GM21390 (cell line): ENCODE data around the gene ENTPD8.
"Not testable (repeated sequence)": the region's sequence is repeated elsewhere in the genome, so short reads cannot be mapped to it uniquely, and the experiment has no call there.

Experiments used
- ATAC-seq: cut with Tn5 transposase; IDR thresholded peaks from one replicate; pipeline ENCODE4 v1.9.1; 2021; ENCODE audit not compliant: unreplicated experiment

ENTPD8 gene

DNA sequence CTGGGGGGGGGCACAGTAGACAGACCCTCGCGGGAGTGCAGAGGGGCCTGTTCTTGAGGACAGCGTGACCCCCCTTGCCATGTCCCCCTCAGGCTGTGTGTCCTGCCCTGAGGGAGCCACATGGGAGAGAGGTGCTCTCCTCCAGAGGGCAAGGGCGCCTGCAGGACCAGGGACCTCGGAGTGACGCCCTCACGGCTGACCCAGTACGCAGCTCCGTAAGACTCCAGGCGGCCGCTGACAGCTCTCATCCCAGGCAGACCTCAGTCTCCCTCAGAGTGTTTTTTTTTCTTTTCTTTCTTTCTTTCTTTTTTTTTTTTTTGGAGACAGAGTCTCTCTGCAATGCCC is 45.5 kb downstream of the ENTPD8 start:
- no peak for ATAC-seq

DNA sequence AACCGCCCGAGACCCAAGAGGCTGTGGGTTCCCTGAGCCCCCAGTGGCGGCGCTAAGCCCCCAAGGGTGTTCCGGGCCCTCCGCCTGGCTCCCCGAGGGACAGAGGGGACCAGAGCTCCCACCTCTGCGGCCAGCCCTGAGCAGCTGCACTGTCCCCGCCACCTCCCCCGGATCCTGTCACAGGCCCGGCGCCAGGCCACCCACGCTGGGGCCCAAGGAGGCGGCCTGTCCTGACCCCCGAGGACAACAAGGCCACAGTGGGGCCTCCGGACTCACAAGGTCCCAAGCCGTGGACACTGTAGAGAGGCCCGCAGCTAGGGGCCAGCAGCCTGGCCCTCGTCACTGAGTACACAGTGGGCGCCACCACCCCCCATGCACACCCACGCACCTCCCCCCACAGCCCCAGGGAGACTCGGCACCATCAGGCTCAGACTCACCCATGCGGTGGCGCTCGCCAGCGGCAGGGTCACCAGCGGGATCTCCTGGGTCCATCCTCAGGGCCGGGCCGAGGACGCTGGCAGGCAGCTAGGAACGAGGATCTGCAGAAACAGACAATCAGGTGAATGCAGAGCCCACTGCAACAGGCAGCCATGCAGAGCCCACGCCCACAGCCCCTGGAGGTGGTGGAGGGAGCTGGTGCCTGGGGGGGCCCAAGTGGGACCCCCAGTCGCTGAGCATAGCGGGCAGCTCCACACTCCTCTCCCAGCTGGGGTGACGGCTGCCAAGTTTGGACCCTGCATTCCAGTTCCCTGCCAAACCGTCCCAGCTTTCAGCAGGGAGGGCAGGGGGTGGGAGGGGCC is 46.1 kb downstream of the ENTPD8 start:
- no peak for ATAC-seq

DNA sequence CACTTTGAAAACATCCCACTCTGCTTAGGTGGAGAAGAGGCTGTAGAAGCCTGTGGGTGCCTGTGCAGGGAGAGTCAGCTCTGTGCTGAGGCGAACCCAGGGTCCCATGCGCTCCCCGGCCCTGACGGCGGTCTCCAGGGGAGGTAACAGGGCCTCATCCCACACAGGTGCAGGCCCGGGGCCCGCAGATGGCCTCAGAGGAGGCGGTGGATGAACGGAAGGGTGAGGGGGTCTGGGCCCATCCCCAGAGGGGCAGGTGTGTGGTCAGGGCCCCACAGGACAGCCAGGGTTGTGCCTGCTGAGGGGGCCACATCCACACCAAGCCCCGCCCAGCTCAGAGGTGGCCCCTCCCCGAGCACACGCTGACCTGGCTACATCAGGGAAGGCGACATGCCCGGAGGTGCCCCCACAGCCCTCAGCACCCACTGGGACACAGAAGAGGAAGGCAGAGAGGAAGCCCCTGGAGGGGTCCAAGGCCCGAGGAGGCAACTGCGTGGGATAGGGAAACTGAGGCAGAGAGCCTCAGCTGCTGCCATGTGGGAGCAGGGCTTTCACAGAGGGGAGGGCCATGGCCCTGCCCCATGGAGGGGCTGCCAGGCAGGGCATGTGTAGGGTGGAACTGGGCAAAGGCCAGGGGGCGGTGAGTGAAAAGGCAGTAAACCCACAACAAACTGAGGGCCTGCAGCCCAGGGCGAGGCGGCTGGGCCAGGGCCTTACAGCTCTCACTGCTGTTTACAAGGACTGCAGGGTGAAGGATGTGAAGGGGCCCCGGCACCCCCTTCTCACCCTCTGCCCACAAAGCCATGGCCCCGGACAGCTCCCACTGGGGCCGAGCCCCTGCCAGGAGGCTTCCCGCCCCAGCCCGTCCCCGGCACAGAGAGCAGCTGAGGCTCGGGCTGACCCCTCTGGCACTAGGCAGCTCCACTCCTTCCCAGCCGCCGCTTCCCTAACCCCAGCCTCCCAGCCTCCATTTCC is 47.7 kb downstream of the ENTPD8 start:
- ATAC-seq, result no peak

DNA sequence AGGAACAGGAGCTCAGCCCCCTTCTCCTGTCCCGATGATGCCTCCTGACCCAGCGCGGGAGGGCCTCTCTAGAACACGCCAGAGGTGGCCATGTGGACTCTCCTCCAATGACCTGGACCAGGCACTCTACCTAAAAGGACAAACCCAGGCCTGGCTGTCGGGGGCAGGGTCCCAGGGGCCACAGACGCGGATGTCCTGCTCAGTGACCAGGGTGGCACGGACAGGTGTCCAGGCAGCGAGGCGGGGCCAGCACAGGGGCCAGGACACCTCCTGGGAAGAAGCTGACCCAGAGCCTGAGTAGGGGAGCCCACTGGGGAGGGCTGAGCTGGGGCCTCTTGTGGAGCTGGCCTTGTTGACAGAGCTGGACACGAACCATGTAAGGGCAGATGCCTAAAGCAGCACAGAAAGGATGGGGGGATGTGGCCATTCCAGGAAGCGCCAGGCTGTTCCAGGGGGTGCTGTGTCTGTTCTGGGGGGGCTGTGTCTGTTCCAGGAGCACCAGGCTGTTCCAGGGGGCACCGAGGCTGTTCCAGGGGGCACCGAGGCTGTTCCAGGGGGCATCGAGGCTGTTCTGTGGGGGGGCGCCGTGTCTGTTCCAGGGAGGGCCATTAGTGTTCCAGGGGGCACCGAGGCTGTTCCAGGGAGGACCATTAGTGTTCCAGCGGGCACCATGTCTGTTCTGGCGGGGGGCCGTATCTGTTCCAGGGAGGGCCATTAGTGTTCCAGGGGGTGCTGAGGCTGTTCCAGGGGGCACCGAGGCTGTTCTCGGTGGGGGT is 48.7 kb downstream of the ENTPD8 start:
- no peak for ATAC-seq

DNA sequence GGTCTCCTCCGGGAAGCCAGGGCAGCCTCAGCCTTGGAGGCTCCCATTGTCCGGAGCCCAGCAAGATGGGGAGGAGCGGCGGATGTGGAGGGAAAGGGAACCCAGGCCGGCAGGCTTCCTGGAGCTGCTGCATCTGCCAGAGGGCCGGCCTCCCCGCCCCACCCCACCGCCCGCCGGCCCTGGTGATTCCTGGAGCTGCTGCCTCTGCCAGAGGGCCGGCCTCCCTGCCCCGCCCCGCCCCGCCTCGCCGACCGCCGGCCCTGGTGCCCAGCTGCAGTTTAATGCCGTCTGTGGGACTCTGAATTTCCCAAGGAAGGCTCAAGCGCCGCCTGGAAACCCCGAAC is 49.8 kb downstream of the ENTPD8 start:
- ATAC-seq, result no peak

DNA sequence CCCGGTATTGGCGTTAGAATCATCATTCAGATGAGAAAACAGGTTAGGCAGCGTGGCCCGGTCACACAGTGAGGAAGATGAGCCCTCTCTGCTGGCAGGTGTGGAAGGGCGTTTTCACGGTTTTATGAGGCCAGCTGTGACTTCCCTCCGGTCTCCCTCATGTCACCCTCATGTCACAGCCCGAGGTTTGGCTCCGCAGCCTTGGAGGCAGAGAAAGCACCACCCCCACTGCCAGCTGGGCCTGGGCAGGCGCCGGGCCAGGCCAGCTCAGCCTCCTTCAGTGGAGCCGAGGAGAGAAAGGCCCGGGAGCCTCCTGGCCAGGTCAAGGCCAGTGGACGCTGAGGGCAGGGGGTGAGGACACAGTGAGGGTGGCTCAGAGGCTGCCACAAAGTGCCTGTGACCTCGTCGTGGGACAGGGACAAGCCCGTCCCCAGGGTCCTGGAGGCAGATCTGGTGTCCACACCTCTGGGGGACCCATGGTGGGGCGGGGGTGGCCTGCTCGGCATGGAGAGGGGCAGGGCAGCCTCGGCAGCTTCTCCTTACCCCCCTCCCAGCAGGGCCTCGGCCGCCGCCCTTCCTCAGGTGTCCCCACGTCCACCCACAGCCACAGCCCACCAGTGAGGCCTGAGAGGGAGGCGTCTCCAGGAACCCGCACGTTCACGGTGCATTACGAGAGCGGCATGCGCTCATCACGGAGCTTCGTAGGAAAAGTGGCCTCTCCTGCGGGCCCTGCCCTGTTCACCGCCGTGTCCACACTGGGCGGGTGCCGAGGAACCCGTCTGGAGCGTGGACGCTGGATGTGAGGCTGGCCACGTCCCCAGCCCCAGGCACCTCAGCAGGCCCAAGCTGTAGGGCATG is 50.4 kb downstream of the ENTPD8 start:
- no peak for ATAC-seq

DNA sequence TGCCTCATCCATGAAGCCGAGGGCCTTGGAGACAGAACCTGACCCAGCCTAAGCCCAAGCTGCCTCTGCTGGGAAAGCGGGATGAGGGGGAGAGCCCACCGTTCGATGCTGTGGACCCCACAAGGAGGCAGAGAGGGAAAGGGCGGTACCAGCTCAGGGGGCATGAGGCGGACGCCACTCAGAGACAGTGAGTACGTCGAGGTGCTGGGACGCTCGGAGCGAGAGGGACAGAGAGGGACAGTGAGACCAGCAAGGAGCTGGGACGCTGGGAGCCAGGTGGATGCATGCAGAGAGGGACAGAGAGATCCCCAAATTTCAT is 51.8 kb downstream of the ENTPD8 start:
- no peak for ATAC-seq

DNA sequence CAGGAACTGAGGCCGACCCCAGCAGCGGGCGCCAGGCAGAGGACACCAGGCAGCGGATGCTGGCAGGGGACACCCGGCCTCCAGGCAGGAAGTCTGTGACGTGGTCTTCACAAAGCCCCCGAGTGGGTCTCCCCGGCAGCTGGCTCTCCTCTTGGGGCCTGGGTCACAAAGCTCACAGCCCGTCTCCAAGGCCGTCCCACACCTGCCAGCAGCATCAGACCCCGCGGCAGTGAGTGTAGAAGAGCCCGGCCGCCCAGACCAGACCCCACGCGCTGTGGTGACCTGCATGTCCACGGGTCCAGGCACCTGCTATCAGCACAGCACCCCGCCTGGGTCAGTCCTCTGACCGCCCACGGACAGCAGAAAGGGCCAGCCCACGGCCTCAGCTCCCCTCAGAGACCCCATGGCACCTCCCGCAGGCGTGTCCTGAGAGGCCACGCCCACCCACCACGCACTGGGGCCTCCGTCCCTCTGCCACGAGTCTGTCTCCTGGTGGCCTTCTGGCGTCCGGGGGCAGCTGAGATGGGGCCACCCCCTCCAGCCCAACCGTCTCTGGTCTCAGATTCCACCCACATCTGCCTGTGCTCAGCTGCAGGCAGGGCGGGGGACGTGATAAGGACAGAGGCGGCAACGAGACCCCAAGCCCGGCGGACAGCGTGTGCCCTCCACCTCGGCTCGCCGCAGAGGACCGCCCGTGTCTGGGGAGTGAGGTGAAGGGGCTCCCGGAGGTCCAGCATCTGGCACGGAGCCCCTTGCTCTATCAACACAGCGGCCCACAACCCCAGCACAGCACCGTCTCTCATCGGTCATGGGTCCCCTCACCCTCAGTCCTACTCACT is 52.3 kb downstream of the ENTPD8 start:
- no peak for ATAC-seq

DNA sequence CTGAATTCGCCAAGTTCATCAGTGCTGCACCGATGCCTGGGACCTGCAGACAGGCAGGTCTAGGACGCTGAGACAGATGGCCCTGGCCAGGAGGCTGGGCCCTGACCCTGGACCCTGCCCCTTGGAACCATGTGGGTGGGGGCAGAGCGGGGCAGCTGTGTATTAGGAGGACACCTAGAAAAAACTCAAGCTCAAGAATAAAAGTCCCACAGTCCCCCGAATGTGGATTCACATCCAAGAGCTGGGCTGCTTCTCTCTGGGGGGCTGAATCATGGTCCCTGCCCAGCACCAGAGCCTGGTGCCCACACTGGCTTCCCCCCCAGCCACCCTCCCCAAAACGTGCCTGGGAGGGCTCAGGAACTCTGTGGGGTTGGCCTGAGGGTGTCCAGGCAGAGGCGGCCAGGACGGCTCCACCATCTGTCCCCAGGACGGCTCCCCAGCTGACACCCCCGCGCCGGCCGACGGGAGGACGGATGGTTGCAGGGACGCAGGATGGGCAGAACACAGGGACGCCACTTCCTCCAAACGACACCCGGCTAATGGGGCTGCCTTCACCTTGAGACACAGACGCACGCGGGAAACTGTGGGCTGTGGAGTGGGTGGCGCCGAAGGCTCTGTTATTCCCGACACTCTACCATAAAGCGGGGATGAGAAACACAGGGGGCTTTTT is 53.1 kb downstream of the ENTPD8 start:
- no peak for ATAC-seq

DNA sequence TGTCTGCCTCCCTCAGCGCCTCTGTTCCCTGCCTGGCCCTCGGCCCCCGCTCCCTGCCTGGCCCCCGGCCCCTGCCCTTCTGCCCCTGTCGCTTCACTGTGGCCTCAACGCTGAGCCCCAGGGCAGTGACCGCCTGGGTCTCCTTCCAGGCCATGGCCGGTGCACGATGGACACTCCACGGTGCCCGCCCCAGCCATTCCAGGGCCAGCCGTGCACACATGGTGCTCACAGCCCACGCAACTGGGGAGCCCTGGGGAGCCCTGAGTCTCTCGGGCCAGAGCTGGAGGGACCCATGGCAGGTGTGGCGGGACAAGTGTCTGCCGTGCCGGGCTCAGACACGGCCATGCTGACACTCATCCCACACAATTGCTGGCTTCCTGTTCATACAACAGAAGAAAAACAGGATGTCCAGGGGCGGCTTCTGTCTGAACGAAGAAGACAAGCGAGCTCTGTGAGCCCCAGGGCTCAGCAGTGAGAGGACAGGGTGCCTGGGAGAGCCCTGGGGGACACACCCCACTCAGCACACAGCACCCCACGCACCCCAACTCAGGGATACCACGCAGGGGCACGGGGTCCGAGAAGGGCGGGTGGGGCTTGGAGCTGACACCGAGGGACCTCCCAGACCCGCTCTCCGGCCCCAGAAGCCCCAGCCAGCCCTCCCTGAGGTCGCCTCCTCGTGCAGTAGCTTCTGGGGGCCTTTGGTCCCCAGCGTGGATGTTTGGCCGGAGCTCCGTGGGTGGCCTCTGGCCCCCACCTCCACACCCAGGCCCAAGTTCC is 53.9 kb downstream of the ENTPD8 start:
- ATAC-seq, result no peak

DNA sequence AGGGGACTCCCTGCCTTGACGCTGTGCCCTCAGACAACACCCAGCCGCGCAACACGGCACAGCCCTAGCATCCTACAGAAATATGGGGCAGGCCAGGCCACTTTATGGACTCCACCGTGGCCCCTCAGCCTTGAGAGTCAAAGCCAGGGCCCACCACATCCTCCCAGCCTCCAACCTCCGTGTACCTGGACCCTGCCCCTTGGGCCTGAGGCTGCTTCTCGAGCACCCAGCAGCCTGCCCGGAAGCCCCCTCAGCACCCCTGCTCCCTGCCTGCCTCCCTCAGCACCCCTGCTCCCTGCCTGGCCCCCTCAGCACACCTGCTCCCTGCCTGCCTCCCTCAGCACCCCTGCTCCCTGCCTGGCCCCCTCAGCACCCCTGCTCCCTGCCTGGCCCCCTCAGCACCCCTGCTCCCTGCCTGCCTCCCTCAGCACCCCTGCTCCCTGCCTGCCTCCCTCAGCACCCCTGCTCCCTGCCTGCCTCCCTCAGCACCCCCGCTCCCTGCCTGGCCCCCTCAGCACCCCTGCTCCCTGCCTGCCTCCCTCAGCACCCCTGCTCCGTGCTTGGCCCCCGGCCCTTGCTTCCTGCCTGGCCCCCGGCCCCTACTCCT is 54.5 kb downstream of the ENTPD8 start:
- not testable (repeated sequence) for ATAC-seq

DNA sequence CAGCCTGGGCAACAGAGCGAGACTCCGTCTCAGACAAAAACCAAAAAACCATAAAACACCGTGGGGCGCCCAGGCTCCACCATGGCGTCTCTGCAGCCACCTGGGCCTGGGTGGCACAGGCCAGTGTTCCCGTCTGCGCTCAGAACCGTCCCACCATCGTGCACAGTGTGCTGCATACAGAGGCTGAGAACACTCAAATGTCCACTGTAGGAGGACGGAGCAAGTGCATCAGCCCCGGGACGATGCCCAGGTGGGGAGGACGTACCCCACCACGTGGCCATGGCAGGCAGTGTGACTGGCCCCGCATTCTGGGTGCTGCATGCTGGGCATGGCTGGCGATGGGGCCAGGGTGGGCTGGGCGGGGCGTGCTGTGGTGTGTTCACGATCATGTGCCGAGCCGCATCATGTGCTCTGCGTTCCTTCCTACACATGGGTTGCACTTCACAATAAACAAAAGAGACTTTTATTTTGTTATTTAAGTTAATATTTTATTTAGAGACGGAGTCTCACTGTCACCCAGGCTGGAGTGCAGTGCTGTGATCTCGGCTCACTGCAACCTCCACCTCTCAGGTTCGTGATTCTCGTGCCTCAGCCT is 56.0 kb downstream of the ENTPD8 start:
- ATAC-seq, result no peak
